ENCODE results near the gene ENHO. TPM values are rescaled to one million over a fixed set of nuclear protein-coding genes. Genes with fewer than 3 reads are reported as not detected.
"Not testable (repeated sequence)": the region's sequence is repeated elsewhere in the genome, so short reads cannot be mapped to it uniquely, and the experiment has no call there.

ENHO gene
- total RNA-seq, 1 donor from 2014 or later: 0.59 TPM

- no peak for DNase-seq
- no peak for ATAC-seq
- H3K4me1 ChIP-seq: no peaks in the 10 kb centered on the region
- H3K36me3 ChIP-seq: no peaks in the 10 kb centered on the region
- no peak overlapping the region for H3K27ac ChIP-seq
- intact Hi-C loops (cut with DNase I): no loop called here
- no peak overlapping the region for H3K4me3 ChIP-seq
- TF ChIP-seq CTCF (IDR thresholded peaks at IDR 0.05): no peak
- H3K27me3 ChIP-seq (ENCODE audit: low read depth): no peaks in the 10 kb centered on the region
- H3K9me3 ChIP-seq: no peaks in the 10 kb centered on the region
Observed at GRCh38 chr9:34491596-34491995, 31.2 kb downstream of the ENHO start.

- intact Hi-C loops (cut with DNase I): no loop called here
Observed at GRCh38 chr9:34490760-34491159, 32.0 kb downstream of the ENHO start.

GRCh38 chr9:34490360-34490759, 32.4 kb downstream of the ENHO start:
- Histone ChIP-seq H3K9me3 (no peaks in the 10 kb centered on the region), H3K36me3 (no peaks in the 10 kb centered on the region), H3K27me3 (ENCODE audit: low read depth) (no peaks in the 10 kb centered on the region), H3K4me3 (no peak overlapping the region), H3K4me1 (no peaks in the 10 kb centered on the region), H3K27ac (no peak overlapping the region)
- no peak for DNase-seq
- intact Hi-C loops (cut with DNase I): no loop called here
- no peak for TF ChIP-seq CTCF (IDR thresholded peaks at IDR 0.05)
- no peak for ATAC-seq

More at GRCh38 chr9:34490760-34491159, 32.0 kb downstream of the ENHO start:
- Histone ChIP-seq H3K9me3 (no peaks in the 10 kb centered on the region), H3K27me3 (ENCODE audit: low read depth) (no peaks in the 10 kb centered on the region), H3K36me3 (no peaks in the 10 kb centered on the region), H3K27ac (no peak overlapping the region), H3K4me3 (no peak overlapping the region), H3K4me1 (no peaks in the 10 kb centered on the region)
- TF ChIP-seq CTCF (IDR thresholded peaks at IDR 0.05): no peak
- DNase-seq (no peak), ATAC-seq (no peak)

GRCh38 chr9:34486572-34486971, 36.2 kb downstream of the ENHO start:
- H3K27me3 ChIP-seq (ENCODE audit: low read depth): no peaks in the 10 kb centered on the region
- no peak for DNase-seq
- no peak for ATAC-seq

GRCh38 chr9:34485822-34486221, 37.0 kb downstream of the ENHO start:
- Histone ChIP-seq H3K4me1 (no peaks in the 10 kb centered on the region), H3K9me3 (no peaks in the 10 kb centered on the region), H3K27me3 (ENCODE audit: low read depth) (no peaks in the 10 kb centered on the region), H3K4me3 (no peak overlapping the region), H3K27ac (no peak overlapping the region), H3K36me3 (no peaks in the 10 kb centered on the region)
- intact Hi-C loops (cut with DNase I): no loop called here
- no peak for ATAC-seq
- no peak for DNase-seq
- TF ChIP-seq CTCF (IDR thresholded peaks at IDR 0.05): no peak

More at GRCh38 chr9:34486572-34486971, 36.2 kb downstream of the ENHO start:
- Histone ChIP-seq H3K36me3 (no peaks in the 10 kb centered on the region), H3K27ac (no peak overlapping the region), H3K9me3 (no peaks in the 10 kb centered on the region), H3K4me1 (no peaks in the 10 kb centered on the region), H3K4me3 (no peak overlapping the region)
- TF ChIP-seq CTCF (IDR thresholded peaks at IDR 0.05): no peak
- intact Hi-C loops (cut with DNase I): no loop called here

- DNase-seq: no peak
- intact Hi-C loops (cut with DNase I): no loop called here
- H3K36me3 ChIP-seq: no peaks in the 10 kb centered on the region
- no peak overlapping the region for H3K4me3 ChIP-seq
- no peak for TF ChIP-seq CTCF (IDR thresholded peaks at IDR 0.05)
- H3K27ac ChIP-seq: no peak overlapping the region
- no peak for ATAC-seq
- H3K27me3 ChIP-seq (ENCODE audit: low read depth): no peaks in the 10 kb centered on the region
- H3K9me3 ChIP-seq: no peaks in the 10 kb centered on the region
- H3K4me1 ChIP-seq: no peaks in the 10 kb centered on the region
Observed at GRCh38 chr9:34484678-34485077, 38.1 kb downstream of the ENHO start.

GRCh38 chr9:34482746-34483145, 40.0 kb downstream of the ENHO start:
- H3K4me1 ChIP-seq; ATAC-seq; DNase-seq; intact Hi-C loops (cut with DNase I); H3K27me3 ChIP-seq (ENCODE audit: low read depth); H3K36me3 ChIP-seq; H3K9me3 ChIP-seq; H3K27ac ChIP-seq; H3K4me3 ChIP-seq: not testable (repeated sequence)

GRCh38 chr9:34481620-34482019, 41.2 kb downstream of the ENHO start:
- H3K4me1 ChIP-seq; H3K9me3 ChIP-seq; DNase-seq; H3K27ac ChIP-seq; H3K36me3 ChIP-seq; intact Hi-C loops (cut with DNase I); ATAC-seq; H3K4me3 ChIP-seq; H3K27me3 ChIP-seq (ENCODE audit: low read depth): not testable (repeated sequence)
